OCI-LY7 (cell line): ENCODE results near the gene LRRC56.

Experiments used
- EZH2phosphoT487 ChIP-seq: fragments of 200-600 bp; sonication (generic); IDR thresholded peaks from 2 replicates; pipeline ENCODE4 v1.6.1; 2018; ENCODE audit warnings: low read depth, borderline replicate concordance, mild to moderate bottlenecking, mixed run types, antibody characterized with exemption, low read length, moderate library complexity, mixed read lengths
- TF ChIP-seq, protein P1 (sequence below): fragments of 200-600 bp; sonication (generic); conservative IDR thresholded peaks from 2 replicates; pipeline ENCODE4 v1.5.1; 2014; ENCODE audit warnings: mild to moderate bottlenecking, antibody characterized with exemption, low read length, moderate library complexity, mixed read lengths

DNA sequence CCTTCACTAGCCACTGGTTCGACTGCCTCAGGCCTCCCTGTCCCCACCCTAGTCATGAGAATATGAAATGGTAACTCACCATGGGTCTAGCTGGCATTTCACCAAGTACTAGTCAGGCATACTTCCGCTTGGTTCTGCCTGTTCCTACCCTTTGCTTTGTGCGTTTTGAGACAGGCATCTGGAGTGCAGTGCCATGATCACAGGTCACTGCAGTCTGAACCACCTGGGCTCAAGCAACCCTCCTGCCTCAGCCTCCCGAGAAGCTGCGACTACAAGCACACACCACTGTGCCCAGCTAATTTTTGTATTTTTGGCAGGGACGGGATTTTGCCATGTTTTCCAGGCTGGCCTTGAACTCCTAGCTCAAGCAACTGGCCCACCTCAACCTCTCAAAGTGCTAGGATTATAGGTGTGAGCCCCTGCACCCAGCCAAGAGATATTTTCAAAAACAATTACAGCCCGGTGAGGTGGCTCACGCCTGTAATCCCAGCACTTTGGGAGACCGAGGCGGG, 16.1 kb upstream of the LRRC56 start:
- TF ChIP-seq, protein P1, sequence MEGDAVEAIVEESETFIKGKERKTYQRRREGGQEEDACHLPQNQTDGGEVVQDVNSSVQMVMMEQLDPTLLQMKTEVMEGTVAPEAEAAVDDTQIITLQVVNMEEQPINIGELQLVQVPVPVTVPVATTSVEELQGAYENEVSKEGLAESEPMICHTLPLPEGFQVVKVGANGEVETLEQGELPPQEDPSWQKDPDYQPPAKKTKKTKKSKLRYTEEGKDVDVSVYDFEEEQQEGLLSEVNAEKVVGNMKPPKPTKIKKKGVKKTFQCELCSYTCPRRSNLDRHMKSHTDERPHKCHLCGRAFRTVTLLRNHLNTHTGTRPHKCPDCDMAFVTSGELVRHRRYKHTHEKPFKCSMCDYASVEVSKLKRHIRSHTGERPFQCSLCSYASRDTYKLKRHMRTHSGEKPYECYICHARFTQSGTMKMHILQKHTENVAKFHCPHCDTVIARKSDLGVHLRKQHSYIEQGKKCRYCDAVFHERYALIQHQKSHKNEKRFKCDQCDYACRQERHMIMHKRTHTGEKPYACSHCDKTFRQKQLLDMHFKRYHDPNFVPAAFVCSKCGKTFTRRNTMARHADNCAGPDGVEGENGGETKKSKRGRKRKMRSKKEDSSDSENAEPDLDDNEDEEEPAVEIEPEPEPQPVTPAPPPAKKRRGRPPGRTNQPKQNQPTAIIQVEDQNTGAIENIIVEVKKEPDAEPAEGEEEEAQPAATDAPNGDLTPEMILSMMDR: no peak
- no peak for TF ChIP-seq EZH2phosphoT487
